Right hindlimb (tissue), 1 donor: ENCODE results near the gene COL4A1.

ENCODE experiments used
- DNase-seq: peaks from one replicate; pipeline ENCODE4 v3.0.0-alpha.2; 2018

Gene COL4A1

GRCh38 chr13:110341445-110342244, 34.7 kb upstream of the COL4A1 start:
- DNase-seq, result no peak

GRCh38 chr13:110340812-110341444, 34.0 kb upstream of the COL4A1 start:
- DNase-seq, result peak; percentile 73

GRCh38 chr13:110339975-110340550, 33.1 kb upstream of the COL4A1 start:
- no peak for DNase-seq

GRCh38 chr13:110339263-110339662, 32.3 kb upstream of the COL4A1 start:
- DNase-seq, result no peak

- DNase-seq, result peak; percentile 88
These were observed 31.6 kb upstream of the COL4A1 start for GRCh38 chr13:110338441-110339101.

GRCh38 chr13:110337247-110337646, 30.3 kb upstream of the COL4A1 start:
- no peak for DNase-seq

- DNase-seq, result no peak
These were observed 29.7 kb upstream of the COL4A1 start for GRCh38 chr13:110336681-110337080.

- DNase-seq, result no peak
These were observed 29.2 kb upstream of the COL4A1 start for GRCh38 chr13:110336108-110336507.

- no peak for DNase-seq
These were observed 28.0 kb upstream of the COL4A1 start for GRCh38 chr13:110334841-110335490.

- DNase-seq, result no peak
These were observed 27.3 kb upstream of the COL4A1 start for GRCh38 chr13:110334256-110334655.

- DNase-seq, result no peak
These were observed 26.9 kb upstream of the COL4A1 start for GRCh38 chr13:110333837-110334236.

GRCh38 chr13:110332750-110333149, 25.8 kb upstream of the COL4A1 start:
- no peak for DNase-seq

- DNase-seq, result no peak
These were observed 24.4 kb upstream of the COL4A1 start for GRCh38 chr13:110331362-110331761.

- DNase-seq, result no peak
These were observed 23.6 kb upstream of the COL4A1 start for GRCh38 chr13:110330491-110331011.

GRCh38 chr13:110329798-110330461, 23.0 kb upstream of the COL4A1 start:
- no peak for DNase-seq

- no peak for DNase-seq
These were observed 22.3 kb upstream of the COL4A1 start for GRCh38 chr13:110329258-110329657.

GRCh38 chr13:110328573-110328972, 21.6 kb upstream of the COL4A1 start:
- no peak for DNase-seq

- DNase-seq, result no peak
These were observed 20.2 kb upstream of the COL4A1 start for GRCh38 chr13:110327051-110327721.

GRCh38 chr13:110326263-110326904, 19.4 kb upstream of the COL4A1 start:
- no peak for DNase-seq

GRCh38 chr13:110324026-110324749, 17.2 kb upstream of the COL4A1 start:
- no peak for DNase-seq
